HG03342 (cell line): Measurements from ENCODE around the gene PROK1.
A peak's percentile ranks its signal among the peaks of the same experiment; 100 is the strongest.
"Not testable (repeated sequence)": the region's sequence is repeated elsewhere in the genome, so short reads cannot be mapped to it uniquely, and the experiment has no call there.

ENCODE experiments used
- ATAC-seq: cut with Tn5 transposase; IDR thresholded peaks from one replicate; pipeline ENCODE4 v1.9.1; 2021; ENCODE audit warnings: mild to moderate bottlenecking, moderate library complexity; ENCODE audit not compliant: unreplicated experiment

Gene PROK1

DNA sequence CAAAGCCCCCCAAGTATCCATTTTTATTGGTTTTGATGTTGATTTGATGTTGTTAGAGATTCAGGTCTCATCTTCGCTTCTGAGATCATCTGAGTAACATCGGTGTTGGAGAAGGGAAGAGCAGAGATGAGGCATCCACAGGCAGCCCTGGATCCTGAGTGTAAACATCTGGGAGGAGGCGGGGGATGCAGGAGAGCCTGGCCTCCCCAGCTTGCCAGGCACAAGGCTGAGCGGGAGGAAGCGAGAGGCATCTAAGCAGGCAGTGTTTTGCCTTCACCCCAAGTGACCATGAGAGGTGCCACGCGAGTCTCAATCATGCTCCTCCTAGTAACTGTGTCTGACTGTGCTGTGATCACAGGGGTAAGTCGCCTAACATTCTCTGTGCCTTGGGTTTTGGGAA is at the start of gene PROK1:
Gene PROK1 (plus strand): TSS at position 221 of the 400 bp plus-strand sequence. CDS start 68 bp downstream, at position 289.
- no peak for ATAC-seq

DNA sequence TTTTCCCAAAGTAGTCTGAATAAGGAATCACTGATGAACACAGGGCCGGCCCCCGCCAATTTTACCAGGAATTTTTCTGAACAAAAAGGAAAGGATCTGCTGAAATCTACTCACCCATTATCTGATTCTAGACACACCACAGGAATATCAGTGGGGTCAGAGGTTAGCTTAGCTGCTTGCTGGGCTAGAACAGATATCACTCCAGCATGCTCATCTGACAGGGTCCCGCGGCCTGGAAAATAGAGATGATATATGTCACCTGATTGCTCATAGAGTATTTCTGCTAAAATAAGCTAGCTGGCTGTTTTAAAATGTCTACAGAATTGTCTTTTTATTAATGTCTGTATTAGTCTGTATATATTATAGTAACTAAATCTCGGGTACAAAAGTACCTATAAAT is 47.1 kb upstream of the PROK1 start:
- no peak for ATAC-seq

DNA sequence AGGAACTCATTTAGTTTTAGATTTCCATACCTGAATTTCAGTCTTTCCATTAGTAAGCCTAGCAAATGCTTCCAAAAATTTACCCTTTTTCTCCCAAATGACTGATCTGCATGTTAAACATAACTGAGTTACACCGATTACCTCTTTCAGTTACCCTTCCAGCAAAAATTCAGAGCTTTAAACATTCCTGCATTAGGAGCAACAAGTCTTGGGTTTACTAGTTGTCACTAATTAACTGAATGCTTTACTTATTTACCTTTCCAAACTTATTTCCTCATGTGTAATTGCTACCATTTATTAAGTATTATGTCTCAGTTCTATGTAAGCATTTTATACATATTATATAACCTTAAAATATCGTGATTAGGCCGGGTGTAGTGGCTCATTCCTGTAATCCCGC is 46.5 kb upstream of the PROK1 start:
- ATAC-seq, result no peak

GRCh38 chr1:110406407-110406806 is 44.5 kb upstream of the PROK1 start:
- not testable (repeated sequence) for ATAC-seq

DNA sequence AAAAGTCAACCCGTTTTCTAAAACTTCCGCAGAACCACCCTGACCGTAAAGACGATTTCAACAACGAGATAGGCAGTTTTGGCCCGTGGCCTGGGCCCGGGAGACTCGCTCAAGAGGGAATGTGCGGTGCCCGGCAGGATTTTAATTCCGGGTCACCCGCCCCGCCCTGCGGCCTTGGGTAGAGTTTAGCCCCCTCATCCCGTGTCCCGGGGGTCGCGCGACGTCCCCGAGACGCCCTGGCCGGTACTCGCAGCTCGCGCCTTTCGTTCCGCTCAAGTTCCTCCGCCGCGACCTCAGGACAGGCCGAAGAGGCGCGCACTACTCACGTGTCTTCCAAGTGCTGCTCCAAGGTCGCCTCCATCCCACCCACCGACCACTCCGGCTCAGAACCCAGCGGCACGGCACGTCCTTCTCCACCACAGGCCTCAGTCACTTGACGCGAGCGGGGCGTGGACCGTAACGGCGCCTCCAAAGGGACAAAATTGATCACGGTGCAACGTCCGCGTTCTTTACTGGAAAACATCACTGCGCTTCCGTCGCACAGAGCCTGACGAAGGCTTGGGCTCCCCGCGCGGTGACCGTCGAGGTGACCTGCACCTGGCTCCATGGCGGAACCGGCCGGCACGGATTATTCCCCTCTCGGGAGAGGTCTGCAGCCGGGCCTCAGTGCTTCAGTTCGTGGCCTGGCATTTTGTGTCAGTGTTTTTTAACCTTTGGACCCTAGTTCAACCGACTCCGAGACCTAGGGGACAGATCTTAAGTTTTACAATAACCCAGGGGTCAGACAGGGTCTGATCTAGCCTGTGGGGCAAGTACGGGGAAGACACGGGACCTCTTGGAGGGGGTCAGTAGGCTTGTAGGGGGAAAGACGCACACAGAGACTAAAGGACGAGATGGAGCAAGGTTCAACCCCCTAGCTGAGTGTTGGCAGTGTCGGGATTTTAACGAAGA is 43.4 kb upstream of the PROK1 start, which contains the start of gene LAMTOR5:
Gene LAMTOR5 (minus strand): TSS at position 435 of the 951 bp plus-strand sequence. CDS start 74 bp downstream, at position 361.
- peak; percentile 84 for ATAC-seq

DNA sequence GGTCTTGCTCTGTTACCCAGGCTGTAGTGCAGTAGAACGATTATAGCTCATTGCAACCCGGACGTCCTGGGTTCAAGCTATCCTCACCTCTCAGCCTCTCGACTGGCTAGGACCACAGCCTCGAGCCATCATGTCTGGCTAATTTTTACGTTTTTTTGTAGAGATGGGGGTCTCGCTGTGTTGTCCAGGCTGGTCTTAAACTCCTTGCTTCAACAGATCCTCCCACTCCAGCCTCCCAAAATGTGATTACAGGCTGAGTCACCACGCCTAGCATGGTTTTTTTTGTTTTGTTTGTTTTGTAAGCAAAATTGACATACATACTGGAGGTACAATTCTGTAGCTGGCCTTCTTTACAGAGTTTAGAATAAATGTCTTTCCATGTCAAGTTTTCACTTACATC is 42.5 kb upstream of the PROK1 start:
- no peak for ATAC-seq

- no peak for ATAC-seq
These were observed 41.6 kb upstream of the PROK1 start for GRCh38 chr1:110409316-110409715.

DNA sequence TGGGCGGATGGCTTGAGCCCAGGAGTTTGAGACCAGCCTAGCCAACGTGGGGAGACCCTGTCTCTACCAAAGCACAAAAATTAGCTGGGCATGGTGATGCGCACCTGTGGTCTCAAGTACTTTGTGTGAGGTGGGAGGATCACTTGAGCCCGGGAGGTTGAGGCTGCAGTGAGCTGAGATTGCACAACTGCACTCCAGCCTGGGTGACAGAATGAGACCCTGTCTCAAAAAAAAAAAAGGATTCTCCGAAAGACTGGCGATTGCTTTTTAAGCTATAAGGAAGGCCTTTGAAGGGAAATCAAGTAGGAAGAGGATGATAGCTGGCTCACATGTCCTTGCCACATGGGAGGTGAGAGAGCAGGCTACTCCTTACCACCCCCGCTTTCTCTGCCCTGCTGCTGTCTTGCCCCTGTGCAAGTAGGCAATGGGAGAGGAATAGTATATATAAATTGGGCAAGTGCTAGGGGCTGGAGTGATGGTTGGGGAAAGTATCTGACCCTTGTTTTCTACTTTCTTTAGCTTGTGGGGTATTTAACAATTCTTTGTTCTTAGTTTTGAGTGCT is 39.7 kb upstream of the PROK1 start:
- no peak for ATAC-seq

DNA sequence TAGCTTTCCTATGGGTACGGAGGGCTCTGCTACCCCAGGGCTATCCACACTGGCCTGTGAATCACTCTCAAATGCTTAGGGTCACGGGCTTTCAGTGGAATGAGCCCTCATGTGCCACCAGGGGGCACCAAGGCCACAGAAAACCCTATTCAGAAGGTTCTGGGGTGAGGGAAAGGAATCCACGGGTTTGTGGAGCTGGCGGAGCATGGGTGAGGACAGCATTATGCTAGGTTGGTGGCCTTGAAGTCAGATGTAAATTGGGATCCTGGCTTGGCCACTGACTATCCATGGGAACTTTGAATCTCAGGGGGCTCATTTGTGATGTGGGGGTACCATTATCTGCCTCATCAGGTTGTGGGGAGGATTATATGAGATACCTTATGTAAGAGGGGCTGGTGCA is 38.4 kb upstream of the PROK1 start:
- ATAC-seq, result no peak

GRCh38 chr1:110413045-110413444 is 37.9 kb upstream of the PROK1 start:
- not testable (repeated sequence) for ATAC-seq

GRCh38 chr1:110418729-110419128 is 32.2 kb upstream of the PROK1 start:
- ATAC-seq, result no peak

DNA sequence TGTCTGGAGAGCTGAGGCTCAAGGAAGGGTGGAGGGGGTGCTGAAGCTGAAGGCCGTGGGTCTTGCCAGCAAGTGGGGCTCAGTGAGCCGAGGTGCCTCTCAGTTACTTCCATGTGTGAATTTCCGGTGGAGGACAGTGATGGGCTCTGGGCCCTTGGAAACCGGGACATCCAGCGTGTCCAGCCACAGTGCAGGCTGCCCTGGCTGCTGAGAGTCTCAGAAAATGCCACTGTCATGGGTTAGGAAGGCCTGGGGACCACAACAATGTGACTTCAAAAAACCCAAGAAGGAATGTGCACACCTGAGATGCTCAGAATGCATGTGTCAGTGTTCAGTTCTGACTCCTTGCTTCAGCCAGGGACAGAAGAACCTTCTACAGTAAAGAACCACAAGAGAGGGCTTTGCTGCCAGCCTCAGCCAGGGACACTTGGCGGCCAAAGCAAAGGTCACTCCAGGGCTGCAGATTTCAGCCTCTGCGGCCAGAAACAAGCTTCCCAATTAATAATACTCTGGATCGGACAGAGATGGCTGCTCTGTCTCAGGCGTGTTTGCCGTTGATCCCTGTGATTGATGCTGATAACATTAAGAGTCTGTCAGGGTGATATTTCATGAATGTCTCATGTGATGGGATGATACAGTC is 30.8 kb upstream of the PROK1 start:
- ATAC-seq, result no peak

- ATAC-seq, result no peak
These were observed 29.8 kb upstream of the PROK1 start for GRCh38 chr1:110420874-110421793.

GRCh38 chr1:110424699-110425611 is 26.0 kb upstream of the PROK1 start:
- ATAC-seq, result no peak

DNA sequence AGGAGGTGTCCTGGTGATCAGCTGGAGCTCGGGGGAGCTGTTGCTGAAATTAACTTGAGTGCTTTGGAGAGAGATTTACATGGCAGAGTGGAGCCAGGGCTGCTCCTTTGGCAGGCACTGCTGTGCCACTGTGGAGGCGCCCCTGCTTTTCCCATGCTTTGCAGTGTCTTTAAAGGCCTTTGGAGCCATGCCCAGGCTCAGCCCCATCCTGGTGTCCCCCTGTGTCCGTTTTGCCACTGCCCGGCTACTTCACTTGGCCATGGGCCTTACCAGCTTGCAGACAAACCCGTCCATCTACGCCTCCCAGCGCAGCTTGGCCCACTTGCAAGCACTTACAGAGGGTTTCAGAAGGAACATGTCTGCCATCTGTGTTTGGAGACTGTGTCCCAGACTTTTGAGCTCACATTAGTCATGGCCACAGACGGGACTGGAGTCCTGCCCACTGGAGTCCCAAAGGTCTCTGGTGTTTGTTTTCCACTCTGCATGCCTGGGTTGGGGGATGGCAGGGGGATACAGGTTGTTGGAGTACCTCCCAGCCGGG is 25.3 kb upstream of the PROK1 start:
- no peak for ATAC-seq

DNA sequence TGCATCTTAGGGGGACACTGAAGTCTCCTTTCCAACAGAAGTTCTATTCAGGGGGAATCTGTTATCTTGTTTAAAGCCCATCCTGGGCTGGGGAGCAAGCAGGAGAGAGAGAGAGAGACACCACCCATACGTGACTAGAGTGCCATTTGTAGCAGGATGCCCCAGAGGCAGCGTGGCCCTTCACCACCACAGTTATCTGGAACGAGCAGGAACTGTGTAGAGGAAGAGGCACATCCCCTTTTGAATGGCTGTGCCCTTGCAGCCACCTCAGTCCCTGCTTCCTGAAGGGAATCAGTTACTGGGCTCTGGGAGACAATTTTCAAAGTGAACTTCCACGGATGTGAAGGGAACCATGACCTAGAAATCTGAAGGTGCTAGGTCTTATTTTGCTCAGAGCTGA is 24.1 kb upstream of the PROK1 start:
- no peak for ATAC-seq

DNA sequence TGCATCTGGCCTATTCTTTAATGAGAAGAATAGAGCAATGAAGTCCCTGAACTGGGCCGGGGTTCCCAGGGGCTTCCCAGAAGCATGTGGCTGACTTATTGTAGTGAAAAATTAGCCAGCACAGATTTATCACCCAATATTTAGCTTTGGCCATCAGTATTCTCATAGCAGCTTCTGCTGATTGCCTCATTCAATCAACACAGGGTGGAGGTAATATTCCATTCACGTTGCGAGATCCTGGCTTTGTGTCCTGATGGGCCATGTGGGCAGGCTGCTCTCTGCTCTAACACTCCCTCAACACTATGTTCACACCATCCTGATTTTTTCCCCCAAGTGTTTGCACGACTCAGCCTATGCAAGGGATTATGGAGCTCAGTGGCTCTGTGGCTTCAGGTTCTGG is 22.0 kb upstream of the PROK1 start:
- no peak for ATAC-seq

DNA sequence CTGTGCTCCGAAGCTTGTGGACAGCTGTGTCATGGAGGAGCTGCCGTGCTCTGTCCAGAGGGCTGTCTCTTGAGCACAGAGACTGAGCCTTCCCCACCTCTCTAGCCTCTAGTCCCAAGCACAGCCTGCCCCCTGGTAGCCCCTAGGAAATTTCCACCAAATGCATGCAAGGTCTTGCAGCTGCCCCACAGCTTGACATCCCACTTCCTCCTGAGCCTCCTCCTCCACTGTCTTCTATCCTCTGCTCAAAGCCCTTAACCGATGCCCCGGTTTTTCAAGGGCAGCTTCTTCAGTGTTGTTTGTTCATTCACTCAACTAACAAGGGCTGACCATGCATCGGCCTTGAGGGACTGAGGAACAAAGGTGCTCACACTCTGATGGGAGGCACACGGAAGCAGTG is 20.6 kb upstream of the PROK1 start:
- no peak for ATAC-seq

GRCh38 chr1:110430901-110431300 is 20.0 kb upstream of the PROK1 start:
- ATAC-seq, result no peak
